Stimulated activated naive CD4-positive, alpha-beta T cell (primary cell): ENCODE measurements around the gene ARAF.
A peak's percentile ranks its signal among the peaks of the same experiment; 100 is the strongest.
"Not testable (repeated sequence)": the region's sequence is repeated elsewhere in the genome, so short reads cannot be mapped to it uniquely, and the experiment has no call there.

Source experiments
- DNase-seq, 6 experiments: peaks; one replicate each; lab custom pipeline; 2025; lab: John Stamatoyannopoulos, UW

The ARAF gene

GRCh38 chrX:47560934-47561658 is at the start of gene ARAF:
Gene ARAF, plus strand, starts transcription at chrX:47561205. Its CDS starts 1,763 bp downstream, at chrX:47562968.
- peak; percentile 84 to 98 (median 96) for DNase-seq

- DNase-seq = not testable (repeated sequence)
Measured at GRCh38 chrX:47512383-47512782, 48.6 kb upstream of the ARAF start.

- DNase-seq = peak in 3 of 6 experiments; percentile 1 to 7 (median 5)
Measured at GRCh38 chrX:47513034-47513965, 47.7 kb upstream of the ARAF start.

GRCh38 chrX:47514533-47515235 is 46.3 kb upstream of the ARAF start:
- DNase-seq = no peak

GRCh38 chrX:47515941-47516665 is 44.9 kb upstream of the ARAF start:
- no peak for DNase-seq

- no peak for DNase-seq
Measured at GRCh38 chrX:47518144-47518543, 42.9 kb upstream of the ARAF start.

GRCh38 chrX:47523297-47523696 is 37.7 kb upstream of the ARAF start:
- peak; percentile 13 to 74 (median 66) for DNase-seq

GRCh38 chrX:47523713-47524166 is 37.3 kb upstream of the ARAF start:
- DNase-seq = no peak

GRCh38 chrX:47529548-47529947 is 31.5 kb upstream of the ARAF start:
- DNase-seq = no peak

- no peak for DNase-seq
Measured at GRCh38 chrX:47530049-47530448, 31.0 kb upstream of the ARAF start.

GRCh38 chrX:47539860-47540259 is 21.1 kb upstream of the ARAF start:
- no peak for DNase-seq

GRCh38 chrX:47540754-47541538 is 20.1 kb upstream of the ARAF start:
- no peak for DNase-seq

- no peak for DNase-seq
Measured at GRCh38 chrX:47543496-47543895, 17.5 kb upstream of the ARAF start.

- peak; percentile 67 to 85 (median 82) for DNase-seq
Measured at GRCh38 chrX:47556045-47556623, 4.9 kb upstream of the ARAF start.

GRCh38 chrX:47558436-47558835 is 2.6 kb upstream of the ARAF start:
- DNase-seq = no peak

GRCh38 chrX:47560179-47560933 is 649 bp upstream of the ARAF start:
- no peak for DNase-seq

GRCh38 chrX:47561659-47562151 is 700 bp downstream of the ARAF start:
- DNase-seq = no peak

- peak in 1 of 6 experiments; percentile 1 for DNase-seq
Measured at GRCh38 chrX:47562615-47563243, 1.7 kb downstream of the ARAF start.

GRCh38 chrX:47563801-47564315 is 2.9 kb downstream of the ARAF start:
- no peak for DNase-seq
